PFSK-1 (cell line): ENCODE results near the gene DTX1.

Experiments
- FOXP2 ChIP-seq: optimal IDR thresholded peaks from 2 replicates; pipeline ENCODE3; 2011; ENCODE audit warnings: borderline replicate concordance, control low read depth, inconsistent platforms; ENCODE audit not compliant: insufficient read depth; ENCODE audit errors: extremely low read length, extremely low read depth
- POLR2AphosphoS5 ChIP-seq: IDR thresholded peaks from 2 replicates; pipeline ENCODE4 v1.6.1; 2012; ENCODE audit warnings: low read depth, mild to moderate bottlenecking, control low read depth, low read length, moderate library complexity
- REST ChIP-seq, 2 experiments: IDR thresholded peaks; 2 replicates each; pipeline versions ENCODE4 v1.6.1 to v1.8.0; 2011 to 2012; ENCODE audit warnings: low read depth in 2 of 2, low read length in 2 of 2, control low read depth in 1 of 2, inconsistent platforms in 1 of 2, mild to moderate bottlenecking in 1 of 2, moderate library complexity in 1 of 2; ENCODE audit not compliant: insufficient read depth in 1 of 2
- SIN3A ChIP-seq: IDR thresholded peaks from 2 replicates; pipeline ENCODE4 v1.6.1; 2012; ENCODE audit warnings: mild to moderate bottlenecking, low read length, moderate library complexity, borderline replicate concordance; ENCODE audit not compliant: insufficient read depth
- TAF1 ChIP-seq: IDR thresholded peaks from 2 replicates; pipeline ENCODE4 v1.6.1; 2012; ENCODE audit warnings: low read length, control low read depth, borderline replicate concordance; ENCODE audit not compliant: insufficient read depth

DTX1 gene

GRCh38 chr12:113142886-113143332 is 86.4 kb downstream of the DTX1 start:
- TF ChIP-seq SIN3A (no peak), POLR2AphosphoS5 (no peak), REST (IDR thresholded peaks at IDR 0.05; ENCODE audit: insufficient read depth in 1 of 2, low read depth in 2 of 2, low read length in 2 of 2) (no peak), FOXP2 (no peak), TAF1 (no peak)

DNA sequence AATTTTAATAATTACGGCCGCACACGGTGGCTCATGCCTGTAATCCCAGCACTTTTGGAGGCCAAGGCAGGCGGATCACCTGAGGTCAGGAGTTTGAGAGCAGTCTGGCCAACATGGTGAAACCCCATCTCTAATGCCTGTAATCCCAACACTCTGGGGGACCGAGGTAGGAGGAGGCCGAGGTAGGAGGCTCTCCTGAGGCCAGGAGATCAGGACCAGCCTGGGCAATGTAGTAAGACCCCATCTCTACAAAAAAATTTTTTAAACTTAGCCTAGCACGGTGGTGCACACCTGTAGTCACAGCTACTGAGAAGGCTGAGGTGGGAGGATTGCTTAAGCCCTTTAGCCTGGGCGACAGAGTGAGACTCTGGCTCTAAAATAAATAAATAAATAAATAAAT is 87.4 kb downstream of the DTX1 start:
- TF ChIP-seq REST (IDR thresholded peaks at IDR 0.05; ENCODE audit: insufficient read depth in 1 of 2, low read depth in 2 of 2, low read length in 2 of 2) (no peak), FOXP2 (no peak), POLR2AphosphoS5 (no peak), SIN3A (no peak)

GRCh38 chr12:113144806-113145205 is 88.3 kb downstream of the DTX1 start:
- no peak for TF ChIP-seq REST (IDR thresholded peaks at IDR 0.05; ENCODE audit: insufficient read depth in 1 of 2, low read depth in 2 of 2, low read length in 2 of 2)
- TF ChIP-seq FOXP2: no peak
- TF ChIP-seq TAF1: no peak
- TF ChIP-seq POLR2AphosphoS5: no peak
- TF ChIP-seq SIN3A: no peak

GRCh38 chr12:113145720-113146551 is 89.4 kb downstream of the DTX1 start:
- TF ChIP-seq SIN3A (no peak), REST (IDR thresholded peaks at IDR 0.05; ENCODE audit: insufficient read depth in 1 of 2, low read depth in 2 of 2, low read length in 2 of 2) (no peak), POLR2AphosphoS5 (no peak), FOXP2 (no peak), TAF1 (no peak)

DNA sequence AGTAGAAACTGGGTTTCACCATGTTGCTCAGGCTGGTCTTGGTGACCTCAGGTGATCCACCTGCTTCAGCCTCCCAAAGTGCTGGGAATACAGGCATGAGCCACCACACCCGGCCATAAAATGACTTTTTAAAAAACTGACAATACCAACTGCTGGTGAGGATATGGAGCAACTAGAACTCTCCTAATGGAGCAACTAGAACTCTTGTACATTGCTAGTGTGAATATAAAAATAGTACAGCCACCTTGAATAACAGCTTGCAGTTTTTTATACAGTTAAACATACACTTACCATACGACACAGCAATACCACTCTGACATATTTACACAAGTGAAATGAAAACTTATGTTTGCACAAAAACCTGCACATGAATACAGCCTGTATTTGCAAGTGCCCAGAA is 90.5 kb downstream of the DTX1 start:
- TF ChIP-seq SIN3A (no peak), REST (IDR thresholded peaks at IDR 0.05; ENCODE audit: insufficient read depth in 1 of 2, low read depth in 2 of 2, low read length in 2 of 2) (no peak), FOXP2 (no peak), POLR2AphosphoS5 (no peak), TAF1 (no peak)
